HG03558 (cell line): ENCODE results near the gene PNLIPRP3.
"Not testable (repeated sequence)": the region's sequence is repeated elsewhere in the genome, so short reads cannot be mapped to it uniquely, and the experiment has no call there.

ENCODE experiments used
- ATAC-seq: cut with Tn5 transposase; IDR thresholded peaks from one replicate; pipeline ENCODE4 v1.9.1; 2021; ENCODE audit warnings: moderate number of reproducible peaks; ENCODE audit not compliant: unreplicated experiment; ENCODE audit errors: extremely low read depth

The PNLIPRP3 gene

DNA sequence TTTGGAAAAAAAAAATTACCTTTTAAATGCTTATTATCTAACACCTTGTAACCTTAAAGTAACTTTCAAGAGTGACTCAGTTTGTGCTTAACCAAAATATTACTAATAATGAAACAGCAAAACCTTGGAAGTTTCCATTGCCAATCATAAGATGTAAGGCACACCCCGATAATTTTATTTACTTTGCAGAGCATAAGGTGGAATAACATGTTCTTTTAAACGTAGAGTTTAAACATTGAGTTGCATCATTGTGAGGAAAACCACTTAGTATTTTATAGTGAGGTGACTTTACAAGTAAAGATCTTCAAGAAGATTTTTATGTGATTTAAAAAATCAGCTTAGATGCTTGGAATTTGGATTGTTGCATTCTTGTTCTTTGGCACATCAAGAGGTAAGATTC, at the start of gene PNLIPRP3:
Gene PNLIPRP3, plus strand, starts transcription at position 177 of the 400 bp plus-strand sequence. Its CDS starts 166 bp downstream, at position 343.
- ATAC-seq = no peak

DNA sequence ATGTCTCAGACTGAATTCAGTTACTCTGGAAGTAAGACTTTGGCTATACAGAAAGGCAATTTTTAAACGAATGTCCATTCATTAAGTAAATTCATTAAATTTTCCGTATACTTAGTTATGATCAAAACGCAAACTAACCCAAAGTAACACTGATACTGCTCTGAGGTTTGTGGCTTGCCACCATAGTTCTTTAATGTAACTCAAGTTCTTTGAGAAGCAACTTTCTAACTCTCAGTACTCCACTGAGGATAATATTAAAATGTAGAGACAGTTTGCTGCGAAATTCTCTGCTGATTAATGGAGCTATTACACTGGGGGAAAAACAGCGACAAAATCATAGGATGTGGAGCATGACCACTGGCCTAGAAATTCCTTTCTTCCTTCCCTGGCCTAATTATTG, 45.4 kb upstream of the PNLIPRP3 start:
- no peak for ATAC-seq

DNA sequence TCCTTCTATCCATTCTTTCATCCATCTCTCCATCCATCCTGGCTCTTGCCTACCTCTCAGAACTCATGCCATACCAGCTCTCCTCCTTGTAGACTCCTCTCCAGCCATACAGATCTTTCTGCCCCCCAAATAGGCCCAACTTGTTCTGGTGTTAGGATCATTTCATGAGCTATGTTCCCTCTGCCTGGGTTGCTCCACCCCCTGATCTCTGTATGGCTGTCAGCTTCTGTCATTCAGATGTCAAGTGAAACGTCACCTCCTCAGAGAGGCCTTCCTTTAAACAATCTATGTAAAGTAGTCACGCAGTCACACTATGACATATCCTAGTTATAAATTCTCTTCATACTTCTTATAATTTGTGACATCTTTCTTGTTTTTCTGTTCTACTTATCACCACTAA, 42.3 kb upstream of the PNLIPRP3 start:
- no peak for ATAC-seq

DNA sequence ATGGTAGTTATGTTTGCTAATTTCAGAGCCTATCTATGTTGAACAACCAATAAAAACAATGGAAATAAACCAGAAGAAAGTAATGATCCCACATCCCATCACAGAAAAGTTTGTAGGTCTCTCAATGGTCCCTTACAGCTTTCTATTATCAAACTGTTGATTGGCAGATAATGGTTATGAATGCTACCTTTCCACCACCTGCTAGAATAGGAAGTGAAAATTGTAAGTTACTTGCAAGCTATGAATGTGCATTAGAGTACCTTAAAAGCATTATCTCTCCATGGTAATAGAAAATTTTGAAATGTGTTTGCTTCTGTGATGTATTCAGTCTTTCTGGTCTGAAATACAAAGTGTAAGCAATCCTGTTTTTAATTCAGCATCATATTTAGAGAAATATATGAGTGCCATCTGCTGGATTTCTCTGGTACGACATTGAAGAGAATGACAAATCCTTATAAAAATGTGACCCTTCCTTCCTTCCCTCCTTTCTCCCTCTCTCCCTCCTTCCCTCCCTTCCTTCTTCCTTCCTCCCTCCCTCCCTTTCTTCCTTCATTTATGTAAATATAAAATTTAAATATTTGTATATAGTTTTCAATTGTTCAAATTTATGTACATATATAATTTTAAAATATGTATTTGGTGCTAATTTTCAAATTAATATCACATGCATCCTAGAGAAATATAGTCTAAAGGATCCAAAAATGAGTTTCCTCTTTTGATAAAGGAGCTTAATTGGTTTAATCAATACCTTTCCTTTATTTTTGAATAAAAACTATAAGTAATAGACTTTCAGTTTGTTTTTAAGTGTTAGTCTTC, 41.4 kb upstream of the PNLIPRP3 start:
- no peak for ATAC-seq

DNA sequence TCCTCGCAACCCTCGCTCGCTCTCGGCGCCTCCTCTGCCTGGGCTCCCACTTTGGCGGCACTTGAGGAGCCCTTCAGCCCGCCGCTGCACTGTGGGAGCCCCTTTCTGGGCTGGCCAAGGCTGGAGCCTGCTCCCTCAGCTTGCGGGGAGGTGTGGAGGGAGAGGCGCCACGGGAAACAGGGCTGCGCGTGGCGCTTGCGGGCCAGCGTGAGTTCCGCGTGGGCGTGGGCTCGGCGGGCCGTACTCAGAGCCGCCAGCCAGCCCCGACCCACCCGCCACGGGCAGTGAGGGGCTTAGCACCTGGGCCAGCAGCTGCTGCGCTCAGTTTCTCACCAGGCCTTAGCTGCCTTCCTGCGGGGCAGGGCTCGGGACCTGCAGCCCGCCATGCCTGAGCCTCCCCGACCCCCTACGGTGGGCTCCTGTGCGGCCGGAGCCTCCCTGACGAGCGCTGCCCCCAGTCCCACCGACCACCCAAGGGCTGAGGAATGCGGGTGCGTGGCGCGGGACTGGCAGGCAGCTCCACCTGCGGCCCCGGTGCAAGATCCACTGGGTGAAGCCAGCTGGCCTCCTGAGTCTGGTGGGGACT, 34.3 kb upstream of the PNLIPRP3 start:
- not testable (repeated sequence) for ATAC-seq

DNA sequence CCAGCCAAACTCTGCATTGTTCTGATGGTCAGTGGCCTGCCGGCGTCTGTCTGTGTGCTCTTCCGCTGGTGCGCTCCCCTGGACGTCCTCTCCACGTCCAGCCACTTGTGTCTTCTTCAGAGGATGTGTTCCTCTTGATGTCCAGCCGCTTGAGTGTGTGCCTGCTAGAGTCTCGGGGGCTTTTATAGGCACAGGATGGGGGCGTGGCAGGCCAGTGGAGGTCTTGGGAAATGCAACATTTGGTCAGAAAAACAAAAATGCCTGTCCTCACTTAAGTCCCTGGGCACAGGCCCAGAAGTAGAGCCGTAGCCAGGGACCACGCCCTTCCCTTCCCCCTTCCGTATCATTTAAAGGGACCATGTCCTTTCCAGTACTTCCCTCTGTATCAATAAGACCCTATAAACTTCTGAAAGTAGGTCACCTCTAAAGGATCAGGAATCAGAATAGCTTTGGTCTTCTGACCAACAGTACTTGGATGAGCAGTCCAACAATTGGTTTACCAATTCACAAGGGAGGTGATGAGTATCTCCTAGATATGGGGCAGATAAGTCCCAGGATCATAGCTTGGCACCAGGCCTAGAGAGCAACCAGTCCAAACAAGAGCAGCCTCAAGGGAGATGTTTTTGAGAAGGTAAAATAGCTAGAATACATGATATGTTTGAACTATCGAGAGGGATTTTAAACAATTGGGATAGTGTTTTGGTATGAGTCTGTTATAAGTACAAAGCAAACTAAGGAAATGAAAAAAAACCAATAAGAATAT, 32.2 kb upstream of the PNLIPRP3 start:
- no peak for ATAC-seq

DNA sequence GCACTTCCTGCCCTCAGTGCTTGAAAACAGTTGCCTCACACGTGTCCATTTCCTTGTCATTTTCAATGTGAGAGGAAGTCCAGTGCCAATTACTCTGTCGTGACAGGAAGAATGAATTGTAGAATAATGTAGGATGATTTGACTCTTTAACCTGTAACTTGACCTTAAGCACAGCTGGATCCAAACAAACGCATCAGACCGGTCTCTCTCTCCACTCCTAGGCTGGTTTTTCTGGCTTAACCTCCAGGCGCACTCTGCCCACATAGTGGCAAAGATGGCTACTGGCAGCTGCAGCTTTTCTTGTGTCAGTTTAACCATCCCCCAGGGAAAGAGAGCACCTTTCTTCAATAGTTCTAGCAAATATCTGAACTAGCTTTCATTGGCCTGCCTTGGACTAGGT, 29.4 kb upstream of the PNLIPRP3 start:
- no peak for ATAC-seq

DNA sequence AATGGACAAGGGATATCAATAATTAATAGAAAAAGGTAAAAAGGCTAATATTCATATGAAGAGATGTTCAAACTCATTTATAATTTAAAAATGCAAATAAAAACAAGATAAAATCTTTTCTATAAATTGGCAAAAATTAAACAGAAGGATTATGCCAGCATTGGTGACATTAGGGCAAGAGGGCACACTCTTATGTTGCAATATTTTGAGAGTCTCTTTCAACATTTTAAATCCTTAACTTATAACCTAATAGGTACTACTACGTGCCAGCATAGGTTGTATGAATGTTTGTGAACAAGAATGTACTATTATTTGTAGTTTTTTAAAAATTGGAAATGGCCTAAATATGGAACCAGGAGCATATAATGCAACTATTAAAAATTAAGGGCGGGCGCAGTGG, 24.8 kb upstream of the PNLIPRP3 start:
- ATAC-seq = no peak

DNA sequence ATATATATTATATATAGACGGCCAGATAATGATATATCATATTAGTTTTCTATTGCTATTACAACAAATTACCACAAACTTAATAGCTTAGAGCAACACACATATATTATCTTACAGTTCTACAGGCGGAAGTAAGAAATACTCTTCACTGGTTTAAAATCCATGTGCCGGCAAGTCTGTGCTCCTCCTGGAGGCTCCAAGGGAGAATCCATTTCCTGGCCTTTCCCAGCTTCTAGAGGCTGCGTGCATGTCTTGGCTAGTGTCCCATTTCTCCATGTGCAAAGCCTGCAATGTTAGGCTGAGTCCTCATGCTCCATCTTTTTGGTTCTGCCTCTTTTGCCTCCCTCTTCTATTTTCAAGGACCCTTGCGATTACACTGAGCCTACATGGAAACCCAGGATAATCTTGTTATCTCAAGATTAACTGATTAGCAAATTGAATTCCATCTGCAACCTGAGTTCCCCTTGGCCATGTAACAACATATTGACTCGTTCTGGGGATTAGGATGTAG, 23.9 kb upstream of the PNLIPRP3 start:
- ATAC-seq = no peak

DNA sequence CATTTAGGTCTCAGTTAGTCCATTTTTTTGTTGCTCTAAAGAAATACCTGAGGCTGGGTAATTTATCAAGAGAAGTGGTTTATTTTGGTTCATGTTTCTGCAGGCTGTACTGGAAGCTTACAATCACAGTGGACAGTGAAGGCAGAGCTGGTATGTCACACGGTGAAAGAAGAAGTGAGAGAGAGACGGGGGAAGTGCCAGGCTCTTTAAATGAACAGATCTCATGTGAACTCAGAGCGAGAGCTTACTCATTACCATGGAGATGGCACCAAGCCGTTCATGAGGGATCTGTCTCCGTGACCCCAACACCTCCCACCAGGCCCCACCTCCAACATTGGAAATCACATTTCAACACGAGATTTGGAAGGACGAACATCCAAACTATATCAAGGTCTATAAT, 18.9 kb upstream of the PNLIPRP3 start:
- ATAC-seq = peak; percentile 47

DNA sequence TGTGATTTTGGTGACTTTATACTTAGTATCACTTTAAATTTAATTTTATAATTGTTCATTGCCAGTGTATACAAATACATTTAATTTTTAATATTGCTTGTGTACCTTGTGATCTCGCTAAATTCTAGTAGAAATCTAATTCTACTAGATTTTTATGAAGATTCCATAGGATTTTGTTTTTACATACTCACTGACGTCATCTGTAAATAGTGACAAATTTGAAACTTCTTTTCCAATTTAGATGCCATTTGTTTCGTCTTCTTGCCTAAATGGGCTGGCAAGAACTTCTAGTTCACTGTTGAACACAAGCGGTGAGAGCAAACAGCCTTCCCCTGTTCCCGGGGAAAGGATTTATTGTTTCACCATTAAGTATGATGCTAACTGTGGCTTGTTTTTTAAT, 17.3 kb upstream of the PNLIPRP3 start:
- no peak for ATAC-seq

DNA sequence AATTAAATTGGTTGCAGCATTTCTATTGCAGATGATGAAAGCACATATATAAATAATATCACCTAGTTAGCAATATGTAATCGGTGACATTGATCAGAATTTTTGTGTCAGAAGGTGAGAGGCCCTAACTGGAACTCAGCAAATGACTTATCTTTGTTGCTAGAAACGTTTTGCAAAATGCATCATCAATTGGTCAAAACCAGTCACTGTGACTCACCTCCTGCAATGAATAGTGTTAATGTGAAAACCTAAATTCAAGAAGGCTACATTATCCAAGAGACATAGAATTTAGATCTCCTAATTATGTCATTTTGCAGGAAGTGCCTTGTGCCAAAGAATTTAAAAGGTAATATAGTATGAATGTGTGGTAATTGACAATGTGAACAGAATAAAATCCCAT, 9.8 kb upstream of the PNLIPRP3 start:
- no peak for ATAC-seq

DNA sequence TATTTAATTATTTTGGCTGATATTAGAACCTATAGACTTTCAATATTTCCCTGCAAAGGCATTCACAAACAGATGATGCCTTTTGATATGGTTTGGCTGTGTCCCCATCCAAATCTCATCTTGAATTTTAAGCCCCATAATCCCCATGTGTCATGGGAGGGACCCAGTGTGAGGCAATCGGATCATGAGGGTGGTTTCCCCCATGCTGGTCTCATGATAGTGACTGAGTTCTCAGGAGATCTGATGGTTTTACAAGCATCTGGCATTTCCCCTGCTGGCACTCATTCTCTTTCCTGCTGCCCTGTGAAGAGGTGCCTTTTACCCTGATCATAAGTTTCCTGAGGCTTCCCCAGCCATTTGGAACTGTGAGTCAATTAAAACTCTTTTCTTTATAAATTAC, 9.3 kb upstream of the PNLIPRP3 start:
- ATAC-seq = no peak

DNA sequence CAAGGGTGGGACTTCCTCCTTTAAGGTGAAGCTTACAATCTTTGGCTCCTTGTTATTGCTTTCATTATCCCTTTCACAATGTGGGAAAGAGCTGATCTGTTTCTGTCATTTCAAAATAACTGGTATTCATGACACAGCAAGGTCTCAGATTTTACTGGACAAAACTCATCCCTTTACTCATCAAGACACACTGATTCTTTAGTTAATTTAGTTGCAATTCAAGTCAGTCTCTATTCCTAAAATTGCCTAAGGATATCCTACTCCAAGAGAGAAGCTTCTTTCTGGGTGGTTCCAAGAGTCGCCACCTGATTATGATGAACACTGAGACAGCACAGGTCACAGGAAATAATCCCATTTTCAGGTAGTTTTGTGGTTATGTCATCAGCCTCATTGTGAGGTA, 5.8 kb upstream of the PNLIPRP3 start:
- no peak for ATAC-seq

DNA sequence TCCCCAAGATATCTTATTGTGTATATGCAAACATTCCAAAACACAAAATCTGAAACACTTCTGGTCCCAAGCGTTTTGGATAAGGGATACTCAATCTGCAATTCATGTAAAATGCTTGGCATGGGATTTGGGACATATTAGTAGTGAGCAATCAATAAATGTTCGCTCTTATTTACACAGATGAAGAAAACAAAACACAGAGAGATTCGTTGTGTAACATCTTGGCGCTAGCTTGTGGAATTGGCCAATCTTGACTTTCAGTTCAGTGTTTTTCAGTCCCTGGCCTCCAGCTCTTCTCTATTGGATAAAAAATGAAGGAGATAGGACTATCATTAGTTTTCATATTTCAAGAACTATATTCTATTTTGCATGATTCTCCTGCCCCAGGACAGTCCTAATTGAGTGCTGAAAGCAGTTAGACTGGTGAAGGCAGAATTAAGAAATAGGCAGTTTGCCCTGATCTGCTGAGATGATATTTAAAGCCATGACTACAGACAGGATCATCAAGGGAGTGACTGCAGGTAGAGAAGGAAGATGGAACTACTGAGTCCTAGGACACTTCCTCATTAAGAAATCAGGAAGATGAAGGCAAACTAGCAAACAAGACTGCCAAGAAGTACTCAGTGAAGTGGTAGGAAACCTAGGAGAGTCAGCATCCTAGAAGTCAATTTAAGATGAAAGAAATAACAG, 1.8 kb downstream of the PNLIPRP3 start:
- ATAC-seq = no peak

DNA sequence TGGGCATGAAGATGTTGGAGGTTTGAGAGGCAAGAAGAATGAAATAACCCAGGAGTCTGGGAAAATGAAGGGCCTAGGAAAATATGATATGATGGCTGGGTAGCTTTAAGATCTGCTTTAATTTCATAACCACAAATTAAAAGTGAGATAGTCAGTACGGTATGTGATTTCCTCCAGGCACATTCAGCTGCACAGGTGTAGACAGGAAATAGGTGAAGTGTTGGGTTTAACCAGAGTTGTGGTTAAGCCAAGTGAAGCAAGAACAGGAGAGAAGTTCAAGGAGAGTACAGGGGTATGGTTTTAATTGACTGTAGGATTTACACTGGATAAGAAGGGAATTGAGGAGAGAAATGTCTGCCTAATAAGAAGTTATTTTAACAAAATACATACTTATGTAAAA, 2.6 kb downstream of the PNLIPRP3 start:
- no peak for ATAC-seq

DNA sequence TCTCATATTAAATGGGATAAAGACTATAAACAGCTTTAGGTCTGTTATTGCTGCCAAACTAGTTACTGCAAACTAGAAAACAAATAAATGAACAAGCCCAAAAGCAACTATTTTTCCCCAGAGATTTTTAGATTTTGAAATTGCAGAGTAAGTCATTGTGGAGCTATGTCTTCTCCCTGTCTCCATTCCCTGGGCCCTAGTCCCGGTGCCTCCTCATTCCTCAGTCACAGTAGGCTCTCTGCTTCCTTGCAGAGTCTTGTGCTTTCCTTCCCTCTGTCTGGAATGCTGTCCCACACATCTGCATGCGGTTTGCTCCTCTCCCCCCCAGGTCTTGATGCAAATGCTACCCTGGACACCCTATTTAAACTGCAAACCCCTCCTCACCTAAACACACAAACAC, 4.0 kb downstream of the PNLIPRP3 start:
- ATAC-seq = no peak

DNA sequence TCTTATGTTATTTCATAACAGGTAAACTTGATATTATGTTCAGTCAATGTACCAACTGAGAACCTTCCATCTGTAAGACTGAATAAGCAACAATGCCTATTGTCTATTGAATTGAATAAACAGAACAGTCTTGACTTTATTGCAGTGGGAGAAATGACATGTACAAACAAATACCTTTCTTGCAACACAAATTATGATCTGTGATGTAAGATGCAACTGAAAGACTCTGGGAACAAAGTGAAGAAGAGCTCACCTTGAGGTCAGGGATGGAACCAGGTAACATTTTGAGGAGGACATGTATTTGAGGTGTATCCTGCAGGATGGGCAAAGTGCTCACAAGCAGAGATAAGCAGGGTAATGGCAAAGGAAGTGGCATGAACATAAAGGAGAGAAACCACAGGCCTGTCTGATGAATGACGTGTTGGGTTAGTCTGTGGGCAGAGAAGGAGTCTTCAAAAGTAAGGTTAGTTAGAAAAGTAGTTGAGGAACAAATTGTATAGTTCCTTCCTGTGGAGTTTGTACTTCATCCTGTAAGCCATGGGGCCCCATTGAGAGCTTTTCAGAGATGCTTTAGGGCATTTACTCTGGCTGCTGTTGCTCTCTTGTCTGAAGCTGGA, 9.5 kb downstream of the PNLIPRP3 start:
- no peak for ATAC-seq

DNA sequence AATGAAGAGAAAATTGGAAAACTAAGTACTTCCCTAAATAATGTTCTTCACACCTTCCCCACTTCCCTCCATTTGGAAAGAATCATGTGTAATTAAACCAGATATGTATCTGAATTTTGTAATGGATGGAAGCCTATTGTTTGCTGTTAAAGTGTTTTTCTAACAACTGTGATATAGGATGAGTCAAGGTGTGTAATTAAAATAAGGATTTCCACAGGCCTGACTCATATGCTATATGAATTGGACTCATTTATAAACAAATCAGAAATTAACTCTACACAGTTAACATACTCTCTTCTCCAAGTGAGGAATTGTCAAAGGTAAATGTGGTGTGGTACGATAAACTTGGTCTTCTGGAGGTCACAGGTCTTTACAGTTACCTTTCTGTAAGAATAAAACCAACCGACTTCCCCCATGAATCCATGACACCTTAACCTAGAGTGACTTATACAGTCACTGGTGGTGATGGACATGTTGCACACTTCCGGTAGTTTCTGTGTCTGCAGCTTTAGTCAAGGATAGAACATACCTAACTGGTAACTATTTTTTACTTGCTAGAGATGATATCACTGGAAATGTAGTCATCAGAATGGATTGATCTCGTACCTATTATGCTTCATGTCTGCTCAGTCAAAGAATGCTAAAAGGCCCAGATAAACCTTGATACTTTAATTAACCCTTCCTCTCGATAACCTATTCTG, 12.8 kb downstream of the PNLIPRP3 start:
- ATAC-seq = no peak
